22Rv1 (cell line): ENCODE measurements around the gene EVI5.

Source experiments
- ZFX ChIP-seq: fragments of 450-650 bp; IDR thresholded peaks from 2 replicates; pipeline ENCODE4 v1.6.1; 2017; ENCODE audit warnings: antibody characterized with exemption, borderline replicate concordance
- TF ChIP-seq, protein P1 (sequence below): fragments of 450-650 bp; IDR thresholded peaks from 2 replicates; pipeline ENCODE4 v1.5.1; 2017; ENCODE audit warnings: mild to moderate bottlenecking

- TF ChIP-seq, protein P1, sequence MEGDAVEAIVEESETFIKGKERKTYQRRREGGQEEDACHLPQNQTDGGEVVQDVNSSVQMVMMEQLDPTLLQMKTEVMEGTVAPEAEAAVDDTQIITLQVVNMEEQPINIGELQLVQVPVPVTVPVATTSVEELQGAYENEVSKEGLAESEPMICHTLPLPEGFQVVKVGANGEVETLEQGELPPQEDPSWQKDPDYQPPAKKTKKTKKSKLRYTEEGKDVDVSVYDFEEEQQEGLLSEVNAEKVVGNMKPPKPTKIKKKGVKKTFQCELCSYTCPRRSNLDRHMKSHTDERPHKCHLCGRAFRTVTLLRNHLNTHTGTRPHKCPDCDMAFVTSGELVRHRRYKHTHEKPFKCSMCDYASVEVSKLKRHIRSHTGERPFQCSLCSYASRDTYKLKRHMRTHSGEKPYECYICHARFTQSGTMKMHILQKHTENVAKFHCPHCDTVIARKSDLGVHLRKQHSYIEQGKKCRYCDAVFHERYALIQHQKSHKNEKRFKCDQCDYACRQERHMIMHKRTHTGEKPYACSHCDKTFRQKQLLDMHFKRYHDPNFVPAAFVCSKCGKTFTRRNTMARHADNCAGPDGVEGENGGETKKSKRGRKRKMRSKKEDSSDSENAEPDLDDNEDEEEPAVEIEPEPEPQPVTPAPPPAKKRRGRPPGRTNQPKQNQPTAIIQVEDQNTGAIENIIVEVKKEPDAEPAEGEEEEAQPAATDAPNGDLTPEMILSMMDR = no peak
- TF ChIP-seq ZFX = no peak
Observed at GRCh38 chr1:92476071-92476631, 308.8 kb downstream of the EVI5 start.
